OCI-LY1 (cell line): ENCODE results near the gene PTPRN2.

Experiments used
- H2AFZ ChIP-seq: fragments of 200-600 bp; sonication (generic), shearing (Covaris generic); 2 replicates; pipeline ENCODE4 v1.6.0; 2014; ENCODE audit warnings: antibody characterized with exemption, mild to moderate bottlenecking, low read length
- H3F3A ChIP-seq: fragments of 200-600 bp; sonication (generic), shearing (Covaris generic); 2 replicates; pipeline ENCODE4 v1.6.0; 2014; ENCODE audit warnings: mild to moderate bottlenecking, antibody characterized with exemption, low read length, moderate library complexity; ENCODE audit not compliant: insufficient read depth
- H3K27ac ChIP-seq: fragments of 200-600 bp; sonication (generic); 2 replicates; pipeline ENCODE4 v1.5.1; 2014; ENCODE audit warnings: low read length, mixed run types, mild to moderate bottlenecking, low read depth; ENCODE audit not compliant: poor library complexity, severe bottlenecking
- H3K27me3 ChIP-seq: fragments of 200-600 bp; sonication (generic); 2 replicates; pipeline ENCODE4 v1.6.0; 2014; ENCODE audit warnings: antibody characterized with exemption, mild to moderate bottlenecking, low read length, moderate library complexity; ENCODE audit not compliant: insufficient read depth
- H3K36me3 ChIP-seq: fragments of 200-600 bp; sonication (generic); 2 replicates; pipeline ENCODE4 v1.6.1; 2014; ENCODE audit warnings: mild to moderate bottlenecking, antibody characterized with exemption, low read length, moderate library complexity, mixed read lengths; ENCODE audit not compliant: insufficient read depth
- H3K4me1 ChIP-seq: fragments of 200-600 bp; sonication (generic); 2 replicates; pipeline ENCODE4 v1.5.1; 2014; ENCODE audit warnings: mild to moderate bottlenecking, low read length, moderate library complexity; ENCODE audit not compliant: insufficient read depth, severe bottlenecking
- H3K4me2 ChIP-seq: fragments of 200-600 bp; sonication (generic), shearing (Covaris generic); 2 replicates; pipeline ENCODE4 v1.6.1; 2014; ENCODE audit warnings: low read length
- H3K4me3 ChIP-seq: fragments of 200-600 bp; sonication (generic); 2 replicates; pipeline ENCODE4 v1.5.1; 2014; ENCODE audit warnings: low read length, low read depth, mild to moderate bottlenecking, mixed read lengths; ENCODE audit not compliant: poor library complexity, severe bottlenecking
- H3K79me2 ChIP-seq: fragments of 200-600 bp; shearing (Covaris generic); 2 replicates; pipeline ENCODE4 v1.6.1; 2016; ENCODE audit warnings: mixed run types, low read length, mixed read lengths; ENCODE audit not compliant: insufficient read depth
- H3K9ac ChIP-seq: fragments of 200-600 bp; sonication (generic), shearing (Covaris generic); 2 replicates; pipeline ENCODE4 v1.6.1; 2014; ENCODE audit warnings: mild to moderate bottlenecking, low read length, mixed read lengths
- H3K9me2 ChIP-seq: fragments of 200-600 bp; sonication (generic), shearing (Covaris generic); 2 replicates; pipeline ENCODE4 v1.6.1; 2014; ENCODE audit warnings: low read depth, mild to moderate bottlenecking, low read length, mixed read lengths
- H3K9me3 ChIP-seq: fragments of 200-600 bp; shearing (Covaris generic); 2 replicates; pipeline ENCODE4 v1.6.1; 2014; ENCODE audit warnings: low read length, mixed read lengths
- H4K20me1 ChIP-seq: fragments of 200-600 bp; sonication (generic), shearing (Covaris generic); 2 replicates; pipeline ENCODE4 v1.6.0; 2016; ENCODE audit warnings: mild to moderate bottlenecking, low read length; ENCODE audit not compliant: insufficient read depth
- EZH2 ChIP-seq: fragments of 200-600 bp; sonication (generic), shearing (Covaris generic); IDR thresholded peaks from 2 replicates; pipeline ENCODE4 v1.8.0; 2017; ENCODE audit warnings: borderline replicate concordance, mixed run types, mild to moderate bottlenecking, antibody characterized with exemption, low read length, moderate library complexity, mixed read lengths
- TF ChIP-seq, protein P1 (sequence below): fragments of 200-600 bp; sonication (generic), shearing (Covaris generic); IDR thresholded peaks from 2 replicates; pipeline ENCODE4 v1.5.1; 2017; ENCODE audit warnings: mild to moderate bottlenecking, antibody characterized with exemption, low read length, moderate library complexity, mixed read lengths

The PTPRN2 gene

DNA sequence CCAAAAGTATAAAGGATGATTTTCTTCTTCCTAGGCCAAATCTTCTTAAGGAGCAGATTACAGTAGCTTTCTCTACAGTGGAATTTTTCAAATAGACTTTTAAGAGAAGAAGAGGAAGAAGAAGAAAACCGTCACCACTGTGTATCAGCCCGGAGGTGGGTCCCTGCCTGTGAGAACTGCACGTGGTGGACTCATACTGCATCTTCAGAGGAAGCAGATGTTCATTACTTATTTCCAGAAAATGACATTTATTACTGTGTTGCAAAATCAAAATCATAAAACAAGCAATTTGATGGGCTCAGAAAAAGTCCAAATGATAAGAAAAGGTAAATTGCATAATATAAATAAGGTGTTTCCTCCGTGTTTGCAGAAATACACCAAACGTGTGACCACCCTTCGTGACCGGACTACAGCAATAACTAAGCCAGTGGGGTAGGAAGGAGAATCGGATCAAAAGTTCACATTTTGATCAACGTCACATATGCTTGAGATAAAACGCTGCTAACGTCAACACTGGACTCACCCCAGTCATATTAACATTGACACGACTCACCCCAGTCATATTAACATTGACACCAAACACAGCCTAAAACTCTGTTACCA, 179.2 kb downstream of the PTPRN2 start:
- Histone ChIP-seq H3K27me3 (0 out of 2 replicates have a peak, but pooled peaks cover 7% of the 10 kb centered on the region), H3K9me2 (no peaks in the 10 kb centered on the region), H3F3A (no peaks in the 10 kb centered on the region), H2AFZ (no peak overlapping the region), H3K4me1 (no peaks in the 10 kb centered on the region), H3K36me3 (no peaks in the 10 kb centered on the region), H3K9me3 (no peaks in the 10 kb centered on the region), H3K27ac (no peak overlapping the region), H3K4me2 (no peak overlapping the region), H3K79me2 (no peaks in the 10 kb centered on the region), H4K20me1 (no peaks in the 10 kb centered on the region), H3K9ac (no peak overlapping the region), H3K4me3 (no peak overlapping the region)
- TF ChIP-seq, protein P1, sequence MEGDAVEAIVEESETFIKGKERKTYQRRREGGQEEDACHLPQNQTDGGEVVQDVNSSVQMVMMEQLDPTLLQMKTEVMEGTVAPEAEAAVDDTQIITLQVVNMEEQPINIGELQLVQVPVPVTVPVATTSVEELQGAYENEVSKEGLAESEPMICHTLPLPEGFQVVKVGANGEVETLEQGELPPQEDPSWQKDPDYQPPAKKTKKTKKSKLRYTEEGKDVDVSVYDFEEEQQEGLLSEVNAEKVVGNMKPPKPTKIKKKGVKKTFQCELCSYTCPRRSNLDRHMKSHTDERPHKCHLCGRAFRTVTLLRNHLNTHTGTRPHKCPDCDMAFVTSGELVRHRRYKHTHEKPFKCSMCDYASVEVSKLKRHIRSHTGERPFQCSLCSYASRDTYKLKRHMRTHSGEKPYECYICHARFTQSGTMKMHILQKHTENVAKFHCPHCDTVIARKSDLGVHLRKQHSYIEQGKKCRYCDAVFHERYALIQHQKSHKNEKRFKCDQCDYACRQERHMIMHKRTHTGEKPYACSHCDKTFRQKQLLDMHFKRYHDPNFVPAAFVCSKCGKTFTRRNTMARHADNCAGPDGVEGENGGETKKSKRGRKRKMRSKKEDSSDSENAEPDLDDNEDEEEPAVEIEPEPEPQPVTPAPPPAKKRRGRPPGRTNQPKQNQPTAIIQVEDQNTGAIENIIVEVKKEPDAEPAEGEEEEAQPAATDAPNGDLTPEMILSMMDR: no peak
- no peak for TF ChIP-seq EZH2

DNA sequence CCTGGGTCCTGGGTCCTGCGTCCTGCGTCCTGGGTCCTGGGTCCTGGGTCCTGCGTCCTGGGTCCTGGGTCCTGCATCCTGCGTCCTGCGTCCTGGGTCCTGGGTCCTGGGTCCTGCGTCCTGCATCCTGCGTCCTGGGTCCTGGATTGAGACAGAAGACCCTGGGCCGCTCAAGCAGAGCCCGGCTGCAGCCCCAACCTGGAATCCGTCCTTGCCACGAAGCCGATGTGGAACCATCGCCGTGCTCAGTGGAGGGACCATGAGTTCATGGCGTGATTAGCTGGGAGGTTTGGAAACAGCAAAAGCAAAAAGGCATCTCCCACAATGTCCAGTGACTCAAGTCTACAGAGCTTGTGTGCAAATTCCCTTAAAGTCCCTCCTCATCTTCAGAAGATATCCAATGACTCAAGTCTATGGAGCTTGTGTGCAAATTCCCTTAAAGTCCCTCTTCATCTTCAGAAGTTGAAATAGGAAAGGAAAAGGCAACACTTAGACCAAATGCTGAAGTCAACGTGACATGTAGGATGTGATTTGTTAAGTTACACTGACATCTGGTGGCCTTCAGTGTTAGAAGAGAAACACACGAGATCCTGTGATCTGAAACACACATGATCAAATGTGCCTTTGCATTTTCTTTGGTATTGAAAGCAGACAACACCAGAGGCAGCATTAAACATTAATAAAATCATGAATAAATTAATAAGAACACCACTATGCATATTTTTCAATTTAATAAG, 179.9 kb downstream of the PTPRN2 start:
- Histone ChIP-seq H3K27me3 (0 out of 2 replicates have a peak, but pooled peaks cover 9% of the 10 kb centered on the region), H3K9me3 (no peaks in the 10 kb centered on the region), H3K79me2 (no peaks in the 10 kb centered on the region), H3K4me3 (no peak overlapping the region), H3K4me1 (no peaks in the 10 kb centered on the region), H3K36me3 (no peaks in the 10 kb centered on the region), H3K9me2 (no peaks in the 10 kb centered on the region), H3K9ac (no peak overlapping the region), H4K20me1 (no peaks in the 10 kb centered on the region), H3F3A (no peaks in the 10 kb centered on the region), H2AFZ (no peak overlapping the region), H3K27ac (no peak overlapping the region), H3K4me2 (no peak overlapping the region)
- TF ChIP-seq, protein P1: peak; percentile 70; the same call in 1 of the 2 replicates
- TF ChIP-seq EZH2: no peak

DNA sequence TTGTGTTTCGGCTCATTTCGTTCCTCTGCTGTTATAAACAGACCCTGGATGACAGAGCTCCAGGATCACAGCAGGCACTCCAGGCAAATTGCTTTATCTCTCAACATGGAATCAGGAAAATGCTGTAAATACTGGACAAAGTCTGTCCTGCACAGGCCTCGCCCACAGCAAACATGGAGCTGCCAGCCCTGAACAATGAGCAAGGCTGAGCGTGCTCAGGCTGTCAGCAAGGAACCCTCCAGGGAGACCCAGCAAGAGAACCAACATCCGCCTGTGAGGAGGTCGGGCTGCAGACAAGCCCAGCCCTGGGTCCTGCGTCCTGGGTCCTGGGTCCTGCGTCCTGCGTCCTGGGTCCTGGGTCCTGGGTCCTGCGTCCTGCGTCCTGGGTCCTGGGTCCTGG, 180.8 kb downstream of the PTPRN2 start:
- Histone ChIP-seq H3K36me3 (no peaks in the 10 kb centered on the region), H3K27me3 (0 out of 2 replicates have a peak, but pooled peaks cover 9% of the 10 kb centered on the region), H3K9me3 (no peaks in the 10 kb centered on the region), H3K9me2 (no peaks in the 10 kb centered on the region), H3K4me2 (no peak overlapping the region), H4K20me1 (no peaks in the 10 kb centered on the region), H3K9ac (no peak overlapping the region), H3F3A (no peaks in the 10 kb centered on the region), H2AFZ (no peak overlapping the region), H3K4me1 (no peaks in the 10 kb centered on the region), H3K27ac (no peak overlapping the region), H3K4me3 (no peak overlapping the region), H3K79me2 (no peaks in the 10 kb centered on the region)
- TF ChIP-seq, protein P1: no peak
- no peak for TF ChIP-seq EZH2
